Cardiac muscle cell (in vitro differentiated cells and primary cell): ENCODE results near the gene BIN1. TPM values are rescaled to one million over a fixed set of nuclear protein-coding genes. Genes with fewer than 3 reads are reported as not detected.

Source experiments
- DNase-seq, 2 donors: peaks; one replicate each; pipeline versions ENCODE4 v3.0.0 to v3.0.0-alpha.2; 2010 to 2017; ENCODE audit warnings: low read depth in 1 of 2, low spot score in 1 of 2
- H3K27ac ChIP-seq: fragments of 200-600 bp; sonication (generic); 2 replicates; pipeline ENCODE4 v1.5.1; 2016
- H3K27me3 ChIP-seq: fragments of 200-600 bp; sonication (generic); 2 replicates; pipeline ENCODE4 v1.6.0; 2016; ENCODE audit warnings: control low read depth
- H3K36me3 ChIP-seq: fragments of 200-600 bp; sonication (generic); 2 replicates; pipeline ENCODE4 v1.5.1; 2016; ENCODE audit warnings: control low read depth
- H3K4me1 ChIP-seq: fragments of 200-600 bp; sonication (generic); 2 replicates; pipeline ENCODE4 v1.8.1; 2017; ENCODE audit warnings: low read depth, mild to moderate bottlenecking, mixed run types
- H3K4me3 ChIP-seq: fragments of 200-600 bp; sonication (generic); 2 replicates; pipeline ENCODE4 v1.5.1; 2016; ENCODE audit warnings: mild to moderate bottlenecking
- H3K9me3 ChIP-seq: fragments of 200-600 bp; sonication (generic); 2 replicates; pipeline ENCODE4 v1.5.1; 2017; ENCODE audit warnings: low read depth, mild to moderate bottlenecking, control low read depth
- CTCF ChIP-seq: IDR thresholded peaks from 2 replicates; pipeline ENCODE4 v1.5.1; 2012; ENCODE audit warnings: low read depth, mild to moderate bottlenecking, low read length
- polyA plus RNA-seq: library from polyadenylated mRNA; unstranded; fragments of >200 nt; fragmentation: Nextera tagmentation; extraction: Ambion mirVana; gene quantifications from 2 replicates; pipeline ENCODE4 v1.2.1, GENCODE V29; 2016
- total RNA-seq: library from RNA; depleted of rRNA; stranded (reverse); fragments of >200 nt; gene quantifications from 2 replicates; pipeline ENCODE4 v1.2.3, GENCODE V29; 2016

The BIN1 gene
- total and polyA plus RNA-seq, 2 experiments from 2014 or later, result 44.7 to 94.9 TPM

GRCh38 chr2:127091886-127092285, 15.1 kb downstream of the BIN1 start:
- H3K4me3 ChIP-seq, result no peak overlapping the region
- no peaks in the 10 kb centered on the region for H3K36me3 ChIP-seq
- no peak for TF ChIP-seq CTCF
- no peaks in the 10 kb centered on the region for H3K9me3 ChIP-seq
- peaks cover 27% of the 10 kb centered on the region for H3K4me1 ChIP-seq
- no peak for DNase-seq
- H3K27me3 ChIP-seq, result no peaks in the 10 kb centered on the region
- no peak overlapping the region for H3K27ac ChIP-seq

GRCh38 chr2:127091148-127091547, 15.8 kb downstream of the BIN1 start:
- H3K4me3 ChIP-seq, result no peak overlapping the region
- H3K36me3 ChIP-seq, result no peaks in the 10 kb centered on the region
- no peak for DNase-seq
- H3K27me3 ChIP-seq, result no peaks in the 10 kb centered on the region
- TF ChIP-seq CTCF, result no peak
- no peak overlapping the region for H3K27ac ChIP-seq
- H3K4me1 ChIP-seq, result peaks cover 31% of the 10 kb centered on the region
- no peaks in the 10 kb centered on the region for H3K9me3 ChIP-seq

- Histone ChIP-seq H3K4me1 (peaks cover 36% of the 10 kb centered on the region), H3K27ac (no peak overlapping the region), H3K4me3 (no peak overlapping the region), H3K36me3 (no peaks in the 10 kb centered on the region), H3K9me3 (no peaks in the 10 kb centered on the region), H3K27me3 (no peaks in the 10 kb centered on the region)
- no peak for DNase-seq
- TF ChIP-seq CTCF, result no peak
Measured at GRCh38 chr2:127090281-127091120, 16.5 kb downstream of the BIN1 start.

GRCh38 chr2:127089478-127090235, 17.3 kb downstream of the BIN1 start:
- Histone ChIP-seq H3K4me3 (no peak overlapping the region), H3K27me3 (no peaks in the 10 kb centered on the region), H3K36me3 (no peaks in the 10 kb centered on the region), H3K9me3 (no peaks in the 10 kb centered on the region), H3K27ac (no peak overlapping the region), H3K4me1 (peaks cover 37% of the 10 kb centered on the region)
- no peak for DNase-seq
- TF ChIP-seq CTCF, result no peak

GRCh38 chr2:127088706-127089105, 18.2 kb downstream of the BIN1 start:
- H3K4me1 ChIP-seq, result peaks cover 38% of the 10 kb centered on the region
- no peak overlapping the region for H3K27ac ChIP-seq
- no peaks in the 10 kb centered on the region for H3K27me3 ChIP-seq
- H3K4me3 ChIP-seq, result no peak overlapping the region
- no peak for DNase-seq
- no peaks in the 10 kb centered on the region for H3K9me3 ChIP-seq
- no peak for TF ChIP-seq CTCF
- no peaks in the 10 kb centered on the region for H3K36me3 ChIP-seq
